Hypothalamus (tissue), 51 donors: ENCODE results near the gene CANX.

Experiments used
- DNase-seq, 51 donors: peaks; one replicate each; lab custom pipeline; 2025; lab: John Stamatoyannopoulos, UW

CANX gene

DNA sequence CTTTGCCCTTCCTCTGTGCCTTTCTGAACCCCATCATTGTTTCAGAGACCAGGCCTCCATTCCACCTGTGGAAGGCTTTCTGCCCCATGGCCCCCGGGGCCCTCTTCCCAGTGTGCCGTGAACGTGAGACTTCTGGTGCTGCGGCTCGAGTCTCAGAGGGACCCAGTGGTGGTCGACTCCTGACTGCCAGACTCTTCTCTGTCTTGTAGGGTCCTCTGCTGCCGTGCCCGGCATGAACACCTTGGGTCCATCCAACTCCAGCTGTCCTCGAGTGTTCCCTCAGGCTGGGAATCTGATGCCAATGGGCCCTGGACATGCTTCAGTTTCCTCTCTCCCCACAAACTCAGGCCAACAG, 74.9 kb downstream of the CANX start:
- DNase-seq, result no peak

GRCh38 chr5:179774442-179774841, 75.7 kb downstream of the CANX start:
- DNase-seq, result no peak

GRCh38 chr5:179776411-179776938, 77.7 kb downstream of the CANX start:
- DNase-seq, result no peak

- no peak for DNase-seq
Observed at GRCh38 chr5:179777456-179777855, 78.7 kb downstream of the CANX start.

DNA sequence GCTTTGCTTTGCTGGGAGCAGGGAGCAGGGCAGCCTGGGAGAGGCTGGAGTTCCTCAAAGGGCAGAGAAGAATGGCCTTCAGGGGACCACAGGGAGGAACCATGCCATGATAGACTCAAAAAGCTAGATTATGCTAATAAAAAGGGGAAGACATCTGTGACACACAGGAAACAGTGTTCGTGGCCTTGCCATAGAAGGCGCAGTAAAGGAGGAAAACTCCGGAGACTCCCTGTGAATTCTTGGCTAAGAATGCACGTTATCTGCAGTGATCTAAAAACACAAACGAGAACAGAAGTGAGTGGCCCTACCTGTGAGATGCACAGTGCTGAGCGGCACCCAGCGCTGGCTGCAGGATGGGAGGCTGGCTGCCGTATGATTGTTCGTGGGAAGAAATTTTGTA, 79.1 kb downstream of the CANX start:
- DNase-seq, result no peak

GRCh38 chr5:179778591-179778990, 79.8 kb downstream of the CANX start:
- no peak for DNase-seq

GRCh38 chr5:179779826-179780225, 81.1 kb downstream of the CANX start:
- DNase-seq, result no peak

DNA sequence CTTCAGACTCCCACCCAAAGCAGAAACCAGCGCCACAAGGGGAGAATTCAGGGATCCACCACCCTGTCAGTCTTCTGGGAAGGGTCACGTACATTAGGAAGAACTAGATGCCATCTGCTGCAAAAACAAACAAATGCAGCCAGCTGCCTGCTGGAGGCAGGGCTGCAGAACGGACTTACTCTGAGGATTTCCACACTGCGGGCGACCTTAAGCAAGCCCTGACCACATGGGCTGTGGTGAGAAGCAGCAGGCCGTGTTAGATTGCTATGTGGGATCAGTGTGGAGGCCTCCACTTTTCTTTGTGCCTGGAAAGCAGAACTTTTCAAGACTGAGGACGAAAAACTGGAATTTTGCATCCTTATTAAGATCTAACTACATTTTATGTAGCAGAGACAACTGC, 81.6 kb downstream of the CANX start:
- no peak for DNase-seq
